HG03571 (cell line): ENCODE results near the gene RNF169.
"Not testable (repeated sequence)": the region's sequence is repeated elsewhere in the genome, so short reads cannot be mapped to it uniquely, and the experiment has no call there.

Experiments
- ATAC-seq: cut with Tn5 transposase; IDR thresholded peaks from one replicate; pipeline ENCODE4 v1.9.1; 2021; ENCODE audit not compliant: unreplicated experiment

RNF169 gene

DNA sequence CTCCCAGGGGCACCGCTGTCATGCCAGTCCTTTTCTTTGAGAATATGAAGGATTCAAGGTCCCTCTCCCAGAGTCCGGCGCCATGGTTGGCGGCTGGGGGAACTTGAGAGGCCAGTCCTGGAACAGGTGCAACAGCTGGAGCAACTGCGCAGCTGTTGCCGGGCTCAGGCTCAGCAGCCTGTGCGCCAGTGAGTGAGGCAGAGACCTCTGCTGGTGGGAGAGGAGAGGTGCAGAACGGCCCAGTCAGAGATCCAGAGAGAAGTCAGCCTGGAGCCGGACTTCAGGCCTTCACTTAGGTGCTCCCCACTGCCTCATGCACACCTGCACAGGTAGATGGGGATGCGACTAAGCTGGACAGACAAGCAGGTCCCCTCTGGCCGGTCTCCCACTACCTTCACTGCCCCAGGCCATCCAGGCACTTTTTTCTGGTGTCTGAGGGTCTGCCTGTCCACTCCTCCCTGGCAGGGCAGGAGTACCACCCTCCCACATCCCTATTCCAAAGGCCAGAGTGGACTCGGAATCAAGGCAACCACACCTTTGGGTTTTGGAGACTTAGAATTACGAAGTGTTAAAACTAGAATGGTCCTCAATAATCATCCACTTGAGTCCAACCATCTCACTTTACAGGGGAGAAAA is 22.0 kb upstream of the RNF169 start:
- no peak for ATAC-seq

DNA sequence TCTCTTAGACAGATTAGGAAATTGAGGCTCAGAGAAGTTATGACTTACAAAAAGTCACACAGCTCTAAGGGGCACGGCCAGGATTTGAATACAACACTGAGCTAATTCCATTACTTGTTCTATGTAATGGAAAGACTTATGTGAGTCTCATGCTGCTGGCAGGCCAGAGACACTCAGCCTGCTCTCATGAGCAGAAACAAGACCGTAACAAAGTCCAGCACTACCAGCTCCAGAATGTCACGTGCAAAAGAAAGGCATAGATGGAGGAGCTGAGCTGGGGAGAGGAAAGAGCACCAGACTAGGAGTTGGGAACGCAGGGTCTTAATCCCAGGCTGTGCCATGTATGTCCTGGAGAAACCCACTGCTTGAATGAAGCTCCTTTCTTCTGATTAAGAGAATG is 19.3 kb upstream of the RNF169 start:
- no peak for ATAC-seq

DNA sequence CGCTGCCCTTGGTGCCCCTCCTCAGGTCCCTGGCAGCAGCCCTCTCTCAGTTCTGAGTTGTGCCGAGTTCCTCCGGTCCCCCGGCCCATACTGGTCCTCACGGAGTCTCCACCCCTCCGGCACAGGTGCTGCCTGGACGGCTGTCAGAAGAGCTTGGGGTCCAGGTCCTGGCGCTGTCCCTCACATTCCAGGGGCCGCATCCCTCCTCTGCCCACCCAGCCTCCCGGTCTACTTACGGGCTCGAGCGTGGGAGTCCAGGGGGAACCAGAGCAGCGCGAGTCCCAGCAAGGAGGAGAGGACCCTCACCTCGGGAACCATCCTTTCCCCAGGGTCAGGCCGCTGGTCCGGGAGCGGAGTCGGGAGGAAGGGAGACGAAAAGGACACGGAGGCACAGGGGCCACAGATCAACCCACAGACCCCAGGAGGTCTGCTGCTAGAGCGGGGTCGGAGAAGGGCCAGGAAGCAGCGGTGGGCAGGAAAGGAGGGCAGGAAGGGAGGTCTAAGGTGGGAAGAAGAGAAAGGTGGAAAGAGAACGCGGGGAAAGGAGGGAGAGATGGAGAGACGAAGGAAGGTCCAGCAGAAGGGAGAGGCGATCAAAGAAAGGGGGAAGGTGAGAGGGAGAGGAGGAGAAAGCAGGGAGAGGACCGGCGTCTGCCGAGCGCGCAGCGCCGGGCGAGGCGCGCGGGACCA is 17.9 kb upstream of the RNF169 start:
- no peak for ATAC-seq

DNA sequence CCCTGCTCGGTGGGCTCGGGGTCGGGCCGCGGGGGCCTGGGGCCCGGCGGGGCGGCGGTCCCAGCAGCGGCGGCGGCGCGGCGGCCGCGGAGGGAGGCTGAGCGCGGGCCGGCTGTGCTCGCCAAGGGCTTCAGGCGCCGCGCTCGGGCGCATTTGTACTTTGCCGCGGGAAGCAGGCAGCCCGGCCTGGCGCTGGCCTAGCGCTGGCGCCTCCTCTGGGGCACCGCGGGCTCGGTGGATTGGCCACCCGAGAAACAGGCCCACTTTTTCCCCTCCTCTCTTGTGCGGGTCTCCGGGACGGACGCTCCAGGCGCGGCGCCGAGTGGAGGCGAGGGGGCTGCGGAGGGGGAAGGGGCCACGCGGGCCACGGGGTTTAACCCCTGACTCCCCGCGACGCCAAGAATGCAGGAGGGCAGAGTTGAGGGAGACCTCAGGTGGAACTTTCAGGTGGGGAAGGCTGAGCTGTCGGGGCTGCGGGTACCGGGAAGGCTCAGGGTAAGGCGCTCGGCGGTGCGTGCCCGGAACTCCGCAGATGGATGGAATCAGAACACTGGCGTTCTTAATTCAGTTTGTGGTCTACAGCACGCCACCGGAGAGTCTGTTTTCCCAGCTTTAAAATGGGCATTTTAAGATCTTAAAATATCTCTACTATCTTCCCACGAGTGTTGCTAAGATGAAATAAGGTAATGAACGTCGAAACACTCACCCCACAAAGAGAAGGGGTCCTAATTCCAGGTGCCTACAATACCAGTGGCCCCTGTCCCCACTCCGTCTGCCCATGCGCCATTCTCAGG is 17.2 kb upstream of the RNF169 start, which contains the start of gene CHRDL2:
Gene CHRDL2, minus strand, starts transcription at position 126 of the 794 bp plus-strand sequence. CDS start 538 bp downstream, outside the sequence.
- ATAC-seq, result no peak

DNA sequence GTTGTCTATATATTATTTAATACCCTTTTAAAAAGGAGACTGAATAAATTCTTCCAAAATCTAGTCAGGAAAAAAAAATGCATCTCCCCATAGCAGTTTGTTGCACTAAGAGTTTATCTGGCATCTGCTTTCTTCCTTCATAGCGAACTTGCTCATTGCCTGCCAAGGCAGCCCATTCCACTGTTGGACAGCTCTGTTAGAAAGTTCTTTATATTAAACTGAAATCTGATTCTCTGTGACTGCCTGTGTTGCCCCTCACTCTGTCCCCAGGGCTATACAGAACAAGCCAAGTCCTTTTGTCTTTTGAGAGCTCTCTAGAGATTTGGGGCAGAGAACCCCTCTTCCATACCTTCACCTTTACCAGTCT is 14.1 kb upstream of the RNF169 start:
- ATAC-seq, result no peak

DNA sequence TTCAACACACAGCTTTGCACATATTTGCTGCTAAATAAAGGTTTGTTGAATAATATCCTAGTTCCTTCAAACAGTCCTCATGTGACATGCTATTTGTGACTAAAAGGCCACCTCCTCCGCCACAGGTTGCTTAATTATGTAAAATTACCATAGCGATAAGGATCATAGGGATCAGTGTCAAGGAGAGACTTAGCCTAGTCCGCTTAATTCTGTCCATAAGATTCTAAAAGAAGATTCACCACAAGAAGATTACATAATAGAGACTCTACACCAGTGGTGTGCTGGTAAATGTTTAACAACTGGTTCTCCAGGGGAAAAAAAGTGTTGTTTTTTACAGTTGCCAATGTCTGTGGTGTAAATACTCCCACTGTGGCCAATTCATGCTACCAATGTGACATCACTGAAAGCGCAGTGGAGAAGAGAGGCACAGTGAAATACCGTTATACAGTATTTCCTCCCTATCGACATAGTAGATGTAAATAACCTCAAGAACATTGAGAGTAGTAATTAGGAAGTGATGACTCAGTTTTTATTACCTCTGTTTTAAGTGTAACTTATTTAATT is 13.2 kb upstream of the RNF169 start:
- ATAC-seq, result no peak

DNA sequence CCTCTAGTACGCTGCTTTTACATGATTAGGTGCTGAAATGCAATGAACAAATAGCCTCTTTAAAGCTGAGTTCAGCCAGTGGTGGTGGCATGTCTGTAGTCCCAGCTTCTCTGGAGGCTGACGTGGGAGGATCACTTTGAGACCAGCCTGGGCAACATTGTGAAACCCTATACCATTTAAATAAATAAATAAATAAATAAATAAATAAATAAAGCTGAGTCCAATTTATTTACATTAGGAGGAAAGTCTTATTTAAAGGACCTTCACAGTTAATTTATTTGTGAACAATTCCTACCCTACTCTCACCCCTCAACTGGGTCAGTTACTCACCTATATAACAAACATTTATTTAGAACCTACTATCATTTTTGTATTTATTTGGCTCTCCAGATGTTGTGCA is 12.6 kb upstream of the RNF169 start:
- ATAC-seq, result no peak

DNA sequence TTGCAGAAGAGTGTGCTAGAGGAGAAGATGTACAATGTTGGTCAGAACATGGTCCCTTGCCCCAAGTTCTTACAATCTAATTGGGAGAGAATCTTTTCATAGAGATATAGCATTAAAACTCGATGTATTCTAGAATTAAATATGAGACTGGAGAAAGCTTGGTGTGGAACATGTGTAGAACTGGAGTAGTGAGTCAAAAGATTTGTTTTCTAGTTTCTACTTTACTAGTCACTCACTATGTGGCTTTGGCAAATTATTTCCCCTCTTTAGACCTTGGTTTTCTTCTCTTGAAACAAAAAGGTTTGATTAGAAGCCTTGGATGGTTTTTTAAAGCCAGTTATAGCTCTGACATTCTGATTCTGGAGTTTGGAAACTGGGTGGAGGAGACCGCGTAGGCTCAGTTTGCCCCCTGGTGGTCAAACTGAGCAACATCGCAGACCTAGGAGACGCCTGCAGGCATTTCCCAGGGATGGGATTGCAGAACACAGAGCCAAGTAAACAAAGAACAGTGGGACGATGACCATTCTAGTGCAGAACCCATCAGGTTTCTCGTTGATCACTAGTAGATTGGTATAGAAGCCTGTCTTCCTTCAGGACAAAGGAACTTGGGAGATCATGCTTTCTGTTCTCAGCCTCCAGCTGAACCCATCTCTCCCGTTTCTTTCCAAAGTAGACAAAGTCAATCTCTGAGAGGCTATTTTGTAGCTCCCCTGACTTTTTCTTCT is 8.9 kb upstream of the RNF169 start:
- ATAC-seq, result no peak

DNA sequence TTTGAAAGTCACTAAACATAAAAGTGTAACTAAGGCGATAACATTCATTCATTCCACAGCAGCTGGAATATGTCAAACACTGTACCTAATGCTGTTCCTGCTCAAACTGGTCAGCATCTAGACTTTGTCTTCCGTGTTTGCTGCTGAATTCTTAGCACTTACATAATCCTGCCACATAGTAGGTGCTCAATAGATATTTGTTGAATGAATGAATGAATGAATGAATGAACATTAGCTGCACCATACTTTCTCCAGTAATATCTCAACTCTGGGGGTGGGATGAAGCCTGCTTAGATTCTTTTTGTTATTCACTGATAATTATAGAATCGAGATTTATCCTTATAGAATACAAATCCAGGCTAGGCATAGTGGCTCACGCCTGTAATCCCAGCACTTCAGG is 6.6 kb upstream of the RNF169 start:
- no peak for ATAC-seq

DNA sequence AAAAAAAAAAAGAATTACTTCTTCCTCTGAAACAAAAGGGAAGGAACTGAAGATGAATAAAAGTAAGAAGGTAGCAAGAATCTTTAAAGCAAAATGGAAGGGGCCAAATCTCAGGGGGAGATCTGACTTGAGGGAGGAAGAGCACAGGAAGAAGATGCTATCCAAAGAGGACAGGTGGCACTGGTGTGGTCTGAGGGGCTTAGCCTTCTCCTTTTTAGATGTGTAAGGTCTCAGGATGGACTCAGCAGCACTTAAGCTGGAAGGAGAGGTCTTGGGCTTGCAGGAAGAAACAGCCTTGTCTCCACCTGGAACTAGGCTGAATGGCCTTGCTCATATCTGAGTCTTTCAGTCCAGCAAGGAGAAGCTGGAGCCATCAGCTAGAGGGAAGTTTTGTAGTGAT is 5.0 kb upstream of the RNF169 start:
- ATAC-seq, result no peak

DNA sequence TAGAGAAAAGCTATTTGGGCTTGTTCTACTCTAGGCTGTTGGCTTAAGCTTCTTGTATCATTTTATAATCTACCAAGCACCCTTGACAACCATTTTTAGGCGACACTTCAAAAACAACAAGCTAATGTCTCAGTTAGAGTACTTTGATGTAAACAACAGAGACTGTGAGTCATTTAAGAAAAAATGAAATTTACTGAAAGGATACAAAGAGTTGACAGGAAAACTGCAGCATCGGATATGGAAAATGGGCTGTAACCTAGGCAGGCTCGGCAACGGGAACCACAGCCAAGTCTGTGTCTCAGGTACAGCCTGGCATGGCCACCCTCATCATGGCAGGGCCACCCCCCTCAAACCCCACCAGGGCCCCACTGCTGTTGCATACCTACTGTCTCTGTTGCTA is 4.4 kb upstream of the RNF169 start:
- ATAC-seq, result no peak

DNA sequence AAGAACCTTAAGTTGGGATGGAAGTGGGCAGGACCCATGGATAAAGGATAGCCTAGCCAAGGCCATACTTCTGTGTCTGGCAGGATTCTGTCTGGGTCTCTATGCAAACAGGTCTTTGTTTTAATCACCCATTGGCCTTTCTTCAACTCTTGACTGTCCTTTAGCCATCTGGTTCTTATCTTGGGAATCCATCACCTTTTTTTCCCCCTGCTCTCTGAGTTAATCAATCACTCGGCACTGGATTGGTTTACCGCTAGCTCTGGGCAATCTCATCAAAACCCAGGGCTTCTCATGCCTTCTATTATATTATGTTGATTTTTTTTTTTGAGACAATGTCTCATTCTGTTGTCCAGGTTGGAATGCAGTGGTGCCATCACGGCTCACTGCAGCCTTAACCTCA is 1.8 kb upstream of the RNF169 start:
- no peak for ATAC-seq

DNA sequence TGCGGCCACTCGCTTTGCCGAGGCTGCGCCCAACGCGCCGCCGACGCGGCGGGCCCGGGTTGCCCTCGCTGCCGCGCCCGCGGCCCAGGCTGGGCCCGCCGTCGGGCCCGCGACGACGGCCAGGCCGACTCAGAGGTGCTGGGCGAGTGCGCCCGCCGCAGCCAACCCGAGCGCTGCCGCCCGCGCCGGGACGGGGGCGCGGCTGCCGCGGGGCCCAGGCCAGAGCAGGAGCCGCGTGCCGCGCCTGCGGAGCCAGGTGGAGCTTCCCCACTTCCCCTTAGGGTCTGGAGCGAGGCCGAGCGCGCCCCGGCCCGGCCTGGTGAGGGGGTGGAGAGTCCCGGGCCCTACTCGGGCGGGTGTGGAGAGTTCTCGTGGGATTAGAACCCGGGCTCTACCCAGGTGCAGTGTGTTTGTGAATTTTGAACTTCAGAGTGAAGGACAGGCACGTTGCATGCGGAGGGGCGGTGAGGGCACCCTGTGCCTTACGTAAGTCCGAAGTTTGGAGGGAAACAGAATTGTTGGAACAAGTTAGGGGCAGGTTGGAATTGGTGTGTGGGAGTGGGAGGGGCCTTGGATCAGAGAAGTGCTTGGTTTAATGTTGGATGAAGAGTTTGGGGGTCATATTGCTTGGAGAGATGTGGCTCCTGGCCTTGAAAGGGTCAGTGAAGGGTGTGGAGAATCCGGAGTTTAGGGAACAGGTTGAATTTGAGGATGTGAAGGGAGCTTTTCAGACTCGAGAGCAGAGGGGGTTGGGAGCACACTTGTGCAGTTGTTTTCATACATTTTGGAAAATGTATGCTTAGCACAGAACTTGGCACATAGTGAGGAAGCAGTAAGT is 697 bp downstream of the RNF169 start:
- ATAC-seq, result peak; percentile 46

DNA sequence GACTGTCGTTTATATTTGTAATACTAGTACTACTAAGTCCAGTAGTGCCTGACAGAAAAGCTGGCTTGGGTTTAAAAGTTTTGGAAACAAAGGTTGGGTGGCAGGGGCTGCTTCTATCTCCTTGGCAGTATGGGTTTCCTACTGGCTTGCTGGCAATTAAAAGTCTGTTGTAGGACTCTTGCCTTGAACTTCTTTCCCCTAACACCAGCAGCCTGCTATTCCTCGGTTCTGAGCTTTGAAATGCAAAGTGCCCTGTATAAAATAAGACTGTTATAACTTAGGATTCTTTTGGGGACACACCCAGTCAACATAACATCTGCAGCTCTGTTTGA is 1.3 kb downstream of the RNF169 start:
- ATAC-seq, result no peak

DNA sequence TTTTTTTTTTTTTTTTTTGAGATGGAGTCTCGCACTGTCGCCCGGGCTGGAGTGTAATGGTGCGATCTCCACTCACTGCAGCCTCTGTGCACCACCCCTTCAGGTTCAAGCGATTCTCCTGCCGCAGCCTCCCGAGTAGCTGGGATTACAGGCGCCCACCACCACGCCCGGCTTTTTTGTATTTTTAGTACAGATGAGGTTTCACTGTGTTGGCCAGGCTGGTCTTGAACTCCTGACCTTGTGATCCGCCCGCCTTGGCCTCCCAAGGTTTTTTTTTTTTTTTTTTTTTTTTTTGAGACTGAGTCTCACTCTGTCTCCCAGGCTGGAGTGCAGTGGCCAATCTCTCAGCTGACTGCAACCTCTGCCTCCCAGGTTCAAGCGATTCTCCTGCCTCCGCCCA is 1.9 kb downstream of the RNF169 start:
- ATAC-seq, result not testable (repeated sequence)

DNA sequence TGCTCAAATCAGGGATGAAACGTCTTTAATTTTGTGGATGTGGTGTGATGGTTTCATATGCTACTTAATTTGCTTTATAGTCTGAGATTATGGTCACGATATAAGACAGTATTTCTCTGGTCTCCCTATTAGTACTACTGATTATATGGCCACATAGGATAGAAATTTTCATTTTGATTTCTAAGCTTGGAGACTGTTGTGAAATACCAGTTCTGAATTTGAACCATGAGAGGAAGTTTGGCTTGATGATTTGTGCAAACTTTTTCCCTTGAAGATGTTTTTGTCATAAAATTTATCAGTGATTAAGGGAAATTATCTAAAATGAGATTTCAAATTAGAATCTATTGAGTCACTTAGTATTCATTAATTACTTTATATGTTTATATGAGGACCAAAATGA is 2.7 kb downstream of the RNF169 start:
- no peak for ATAC-seq

DNA sequence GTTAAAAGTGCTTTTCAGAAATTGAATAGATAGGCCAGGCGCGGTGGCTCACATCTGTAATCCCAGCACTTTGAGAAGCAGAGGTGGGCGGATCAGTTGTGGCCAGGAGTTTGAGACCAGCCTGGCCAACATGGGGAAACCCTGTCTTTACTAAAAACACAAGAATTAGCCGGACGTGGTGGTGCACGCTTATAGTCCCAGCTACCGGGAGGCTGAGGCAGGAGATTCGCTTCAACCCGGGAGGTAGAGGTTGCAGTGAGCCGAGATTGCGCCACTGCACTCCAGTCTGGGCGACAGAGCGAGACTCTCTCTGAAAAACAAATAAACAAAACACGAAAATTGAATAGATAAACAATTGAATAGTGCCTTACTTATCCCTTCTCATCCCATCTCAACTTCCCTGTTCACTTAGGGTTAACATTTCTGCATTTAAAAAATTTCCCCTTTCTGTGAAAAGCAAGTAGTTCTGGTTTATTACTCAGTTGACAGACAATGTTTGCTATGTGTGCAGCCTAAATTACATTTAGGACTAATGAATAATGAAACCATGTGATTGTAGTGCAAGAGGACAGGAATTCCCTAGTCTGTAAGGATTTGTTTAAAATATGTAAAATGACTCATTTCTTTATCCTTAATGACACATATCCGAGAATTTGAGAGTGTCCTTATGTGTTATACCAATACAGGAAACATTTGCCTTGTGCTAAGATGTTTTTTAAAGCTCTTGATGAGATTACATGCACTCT is 6.0 kb downstream of the RNF169 start:
- ATAC-seq, result no peak

DNA sequence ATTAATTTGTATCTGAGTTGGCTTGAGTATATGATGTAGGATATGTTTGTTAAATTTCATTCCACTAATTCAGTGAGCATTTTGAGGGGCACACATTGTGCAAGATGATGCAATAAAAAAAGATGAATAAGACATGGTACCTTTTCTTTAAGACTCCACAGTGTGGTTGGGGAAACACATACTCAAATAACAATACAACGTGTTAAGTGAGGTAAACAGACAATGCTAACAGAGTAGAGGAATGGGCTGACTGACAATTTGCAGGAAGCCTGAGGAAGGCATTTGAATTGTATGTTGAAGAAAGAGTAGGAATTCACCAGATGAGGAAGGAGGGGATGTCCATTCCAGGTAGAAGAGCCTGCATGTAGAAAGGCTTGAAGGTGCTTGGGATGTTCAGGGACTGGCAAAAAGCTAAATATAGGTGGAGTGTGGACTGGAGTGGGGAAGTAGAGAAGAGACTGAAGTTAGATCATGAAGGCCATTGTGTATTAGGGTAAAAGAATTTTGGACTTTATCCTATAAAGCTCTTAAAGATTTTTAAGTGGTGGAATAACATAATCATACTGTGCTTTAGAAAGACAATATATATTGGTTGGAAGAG is 6.8 kb downstream of the RNF169 start:
- ATAC-seq, result no peak

DNA sequence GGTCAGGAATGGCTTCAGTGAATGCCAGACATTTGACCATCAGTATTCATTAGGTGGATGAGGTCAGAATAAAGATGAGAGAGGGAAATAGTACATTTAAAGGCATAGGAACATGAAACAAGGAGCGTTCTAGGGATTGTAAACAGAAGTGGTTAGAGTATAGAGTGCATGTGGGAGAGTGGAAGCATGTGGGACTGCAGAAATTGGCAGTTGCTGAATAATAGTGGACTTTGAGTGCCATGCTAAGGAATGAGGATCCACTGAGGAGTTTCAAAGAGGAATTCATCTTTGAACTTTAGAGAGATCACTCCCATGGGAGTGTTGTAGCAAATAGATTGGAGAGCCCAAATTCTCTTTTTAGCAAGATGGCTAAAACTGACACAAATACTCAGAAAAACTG is 7.9 kb downstream of the RNF169 start:
- no peak for ATAC-seq
